Activated CD8-positive, alpha-beta T cell treated with anti-CD3 and anti-CD28 coated beads, Interleukin-2, amount 10 ng/mL, durations not matched to agents 7 days and 5 days (primary cell): ENCODE results near the gene MTX3. TPM values are rescaled to one million over a fixed set of nuclear protein-coding genes. Genes with fewer than 3 reads are reported as not detected.

Experiments
- ATAC-seq: fragments of 150-1000 bp; cut with Tn5 transposase; one replicate; pipeline ENCODE4 v1.10.0; 2021; ENCODE audit warnings: moderate library complexity
- CTCF ChIA-PET: fragments of 350-600 bp; sonication (Branson Sonifier 250); formaldehyde crosslinking; loops from one replicate; lab custom pipeline; 2021; ENCODE audit warnings: antibody characterized with exemption; lab: Charles Lee
- POLR2A ChIA-PET: fragments of 350-600 bp; sonication (Branson Sonifier 250); formaldehyde crosslinking; loops from one replicate; lab custom pipeline; 2021; ENCODE audit warnings: antibody characterized with exemption; lab: Charles Lee
- DNase-seq: peaks from one replicate; pipeline ENCODE4 v3.0.0-alpha.2; 2020
- H3K27ac Mint-ChIP-seq: one replicate; pipeline ENCODE4 v1.8.0; 2021; ENCODE audit warnings: mild to moderate bottlenecking, mixed read lengths
- H3K27me3 Mint-ChIP-seq: one replicate; pipeline ENCODE4 v1.8.0; 2021; ENCODE audit warnings: low read depth, mixed read lengths
- H3K36me3 Mint-ChIP-seq: one replicate; pipeline ENCODE4 v1.8.0; 2021; ENCODE audit warnings: low read depth, mixed read lengths
- H3K4me1 Mint-ChIP-seq: one replicate; pipeline ENCODE4 v1.8.0; 2021; ENCODE audit warnings: low read depth, mixed read lengths
- H3K4me3 Mint-ChIP-seq: one replicate; pipeline ENCODE4 v1.8.0; 2021; ENCODE audit warnings: mild to moderate bottlenecking, mixed read lengths
- H3K9me3 Mint-ChIP-seq: one replicate; pipeline ENCODE4 v1.8.0; 2022; ENCODE audit warnings: mixed read lengths; ENCODE audit not compliant: insufficient read depth
- total RNA-seq, 2 experiments: library from RNA; stranded (reverse); gene quantifications; one replicate each; pipeline ENCODE4 v1.2.3, GENCODE V29; 2021

Gene MTX3
- total RNA-seq, 2 experiments from 2014 or later = 11.7 to 13.2 TPM

GRCh38 chr5:79932510-79933504 is 58.3 kb downstream of the MTX3 start:
- H3K4me1 Mint-ChIP-seq = peaks cover 5% of the 10 kb centered on the region
- ATAC-seq (no peak), DNase-seq (no peak)
- POLR2A ChIA-PET = no interaction called here
- H3K4me3 Mint-ChIP-seq = no peak overlapping the region
- no peak overlapping the region for H3K27ac Mint-ChIP-seq
- CTCF ChIA-PET = no interaction called here
- no peaks in the 10 kb centered on the region for H3K36me3 Mint-ChIP-seq
- H3K9me3 Mint-ChIP-seq = no peaks in the 10 kb centered on the region
- no peaks in the 10 kb centered on the region for H3K27me3 Mint-ChIP-seq

- ATAC-seq = no peak
- ChIA-PET CTCF (no interaction called here), POLR2A (no interaction called here)
- Mint-ChIP-seq H3K36me3 (no peaks in the 10 kb centered on the region), H3K4me3 (no peak overlapping the region), H3K27me3 (no peaks in the 10 kb centered on the region), H3K4me1 (peaks cover 3% of the 10 kb centered on the region), H3K9me3 (no peaks in the 10 kb centered on the region), H3K27ac (no peak overlapping the region)
- no peak for DNase-seq
Measured at GRCh38 chr5:79931866-79932265, 59.2 kb downstream of the MTX3 start.

- Mint-ChIP-seq H3K9me3 (no peaks in the 10 kb centered on the region), H3K36me3 (no peaks in the 10 kb centered on the region), H3K27me3 (no peaks in the 10 kb centered on the region), H3K27ac (no peak overlapping the region), H3K4me1 (peaks cover 3% of the 10 kb centered on the region), H3K4me3 (no peak overlapping the region)
- ATAC-seq = no peak
- DNase-seq = no peak
- ChIA-PET POLR2A (no interaction called here), CTCF (no interaction called here)
Measured at GRCh38 chr5:79931409-79931808, 59.7 kb downstream of the MTX3 start.

DNA sequence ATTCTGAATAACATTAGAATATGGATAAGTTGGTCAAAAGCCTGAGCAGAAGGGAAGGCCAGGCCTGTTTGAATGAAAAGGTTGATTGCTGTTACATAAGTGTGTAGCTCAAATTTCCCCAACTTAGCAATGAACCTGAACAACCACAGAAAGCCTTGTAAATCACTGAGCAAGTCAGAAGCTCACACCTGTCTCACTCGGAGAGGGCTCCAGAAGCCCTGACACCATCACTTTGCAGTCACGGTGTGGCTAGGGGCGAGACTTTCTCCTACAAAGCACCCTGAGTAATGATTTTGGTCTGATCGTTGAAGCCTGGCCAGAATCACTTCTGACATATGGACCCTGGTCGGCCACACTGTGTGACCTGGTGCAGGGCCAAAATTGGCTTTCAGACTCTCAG is 62.0 kb downstream of the MTX3 start:
- ATAC-seq (no peak), DNase-seq (no peak)
- H3K4me1 Mint-ChIP-seq = peaks cover 3% of the 10 kb centered on the region
- no peaks in the 10 kb centered on the region for H3K9me3 Mint-ChIP-seq
- peaks cover 2% of the 10 kb centered on the region for H3K27me3 Mint-ChIP-seq
- no peak overlapping the region for H3K4me3 Mint-ChIP-seq
- H3K27ac Mint-ChIP-seq = no peak overlapping the region
- POLR2A ChIA-PET = no interaction called here
- CTCF ChIA-PET = interaction anchor here (1.0 kb wide), 1 partner anchor 154 kb away, joined by 3 read pairs; no protein-coding TSS in a partner anchor
- no peaks in the 10 kb centered on the region for H3K36me3 Mint-ChIP-seq

Other genes with a start within 250 kb of the MTX3 start
- 1 to 10 TPM in 1 of 2 experiments, under 1 TPM in 1; 0.44 to 1.4 TPM for gene THBS4, start 44.1 kb upstream of the MTX3 start, total RNA-seq